Transverse colon (tissue), 4 donors: ENCODE measurements around the gene GLRA1.

Experiments used
- POLR2A ChIP-seq: fragments of 450-650 bp; IDR thresholded peaks from one replicate; pipeline ENCODE4 v1.6.1; 2016; ENCODE audit warnings: antibody characterized with exemption, mild to moderate bottlenecking, moderate library complexity
- POLR2AphosphoS5 ChIP-seq, 3 donors: sonication (generic); formaldehyde crosslinking; IDR thresholded peaks; one replicate each; pipeline ENCODE4 v1.6.1; 2016; ENCODE audit warnings: antibody characterized with exemption in 3 of 3
- TF ChIP-seq, protein P1 (sequence below), 5 experiments: fragments of 200-600 bp in 3 of 5; fragments of 450-650 bp in 2 of 5; sonication (generic) in 3 of 5; IDR thresholded peaks; 1 replicate in 2 of 5; 2 replicates in 3 of 5; pipeline ENCODE4 v1.5.1; 2016 to 2017; ENCODE audit warnings: antibody characterized with exemption in 5 of 5, inconsistent platforms in 3 of 5, mild to moderate bottlenecking in 2 of 5, moderate library complexity in 1 of 5

DNA sequence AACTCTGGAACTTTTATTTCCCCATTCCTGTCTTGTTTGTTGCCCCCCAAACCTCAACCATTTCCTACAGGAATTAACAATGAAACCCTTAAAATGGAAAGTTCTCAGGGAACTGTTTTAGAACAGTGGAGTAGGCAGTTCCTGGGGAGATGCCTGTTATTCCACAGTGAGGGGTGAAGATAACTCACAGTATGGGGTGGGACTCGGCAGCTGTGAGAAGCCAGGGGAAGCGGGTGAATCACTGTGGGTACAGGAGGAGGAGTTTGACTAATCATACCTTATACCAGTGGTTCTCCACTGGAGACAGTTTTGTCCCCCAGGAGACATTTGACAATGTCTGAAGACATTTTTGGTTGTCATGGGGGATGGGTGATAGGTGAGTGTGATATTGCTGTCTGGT, 36.9 kb upstream of the GLRA1 start:
- TF ChIP-seq POLR2A (no peak), POLR2AphosphoS5 (IDR thresholded peaks at IDR 0.05) (no peak)
- TF ChIP-seq, protein P1, sequence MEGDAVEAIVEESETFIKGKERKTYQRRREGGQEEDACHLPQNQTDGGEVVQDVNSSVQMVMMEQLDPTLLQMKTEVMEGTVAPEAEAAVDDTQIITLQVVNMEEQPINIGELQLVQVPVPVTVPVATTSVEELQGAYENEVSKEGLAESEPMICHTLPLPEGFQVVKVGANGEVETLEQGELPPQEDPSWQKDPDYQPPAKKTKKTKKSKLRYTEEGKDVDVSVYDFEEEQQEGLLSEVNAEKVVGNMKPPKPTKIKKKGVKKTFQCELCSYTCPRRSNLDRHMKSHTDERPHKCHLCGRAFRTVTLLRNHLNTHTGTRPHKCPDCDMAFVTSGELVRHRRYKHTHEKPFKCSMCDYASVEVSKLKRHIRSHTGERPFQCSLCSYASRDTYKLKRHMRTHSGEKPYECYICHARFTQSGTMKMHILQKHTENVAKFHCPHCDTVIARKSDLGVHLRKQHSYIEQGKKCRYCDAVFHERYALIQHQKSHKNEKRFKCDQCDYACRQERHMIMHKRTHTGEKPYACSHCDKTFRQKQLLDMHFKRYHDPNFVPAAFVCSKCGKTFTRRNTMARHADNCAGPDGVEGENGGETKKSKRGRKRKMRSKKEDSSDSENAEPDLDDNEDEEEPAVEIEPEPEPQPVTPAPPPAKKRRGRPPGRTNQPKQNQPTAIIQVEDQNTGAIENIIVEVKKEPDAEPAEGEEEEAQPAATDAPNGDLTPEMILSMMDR (IDR thresholded peaks at IDR 0.05) = no peak
